GM12878 (cell line): ENCODE results near the gene IDS. TPM values are rescaled to one million over a fixed set of nuclear protein-coding genes. Genes with fewer than 3 reads are reported as not detected.
A peak's percentile ranks its signal among the peaks of the same experiment; 100 is the strongest.

Experiments
- ATAC-seq: fragments of 200-7000 bp; cut with Tn5 transposase; 3 replicates; pipeline ENCODE4 v1.9.1; 2020; ENCODE audit warnings: mild to moderate bottlenecking, moderate library complexity
- BruUV-seq: library from RNA; stranded (reverse); fragments of 400-500 nt; replicated peaks from 2 replicates; lab custom pipeline; 2021; lab: Mats Ljungman, UMichigan
- CTCF ChIA-PET: fragments of 300-600 bp; sonication (Branson Sonifier 250); formaldehyde crosslinking; extraction: SDS; loops from one replicate; lab custom pipeline; 2021; ENCODE audit warnings: inconsistent platforms; lab: Yijun Ruan, JAX
- POLR2A ChIA-PET: fragments of 350-600 bp; formaldehyde crosslinking; extraction: SDS; loops from one replicate; lab custom pipeline; 2021; ENCODE audit warnings: inconsistent platforms; lab: Charles Lee
- RAD21 ChIA-PET: fragments of 300-600 bp; sonication (Branson Sonifier 250); formaldehyde crosslinking; loops from one replicate; lab custom pipeline; 2023; ENCODE audit warnings: antibody characterized with exemption; ENCODE audit not compliant: unreplicated experiment; lab: Charles Lee
- SMC1A ChIA-PET: fragments of 300-600 bp; sonication (Branson Sonifier 250); formaldehyde crosslinking; loops from one replicate; lab custom pipeline; 2023; ENCODE audit not compliant: unreplicated experiment, uncharacterized antibody; lab: Charles Lee
- DNase-seq: peaks from one replicate; pipeline ENCODE4 v3.0.0-alpha.2; 2011; ENCODE audit warnings: low read depth, low spot score
- FAIRE-seq: peaks from 3 replicates; lab custom pipeline; 2011; peaks lifted over from hg19 to GRCh38; lab: Jason Lieb, UNC
- H2AFZ ChIP-seq: 2 replicates; pipeline ENCODE4 v1.6.0; 2011; ENCODE audit warnings: low read depth, low read length, control low read depth; ENCODE audit not compliant: control insufficient read depth
- H3K27ac ChIP-seq: 2 replicates; pipeline ENCODE4 v1.5.1; 2011; ENCODE audit warnings: control low read depth; ENCODE audit not compliant: control insufficient read depth, insufficient read depth
- H3K27me3 ChIP-seq, 2 experiments: replicated peaks in 1 of 2; 2 replicates each; pipeline versions ENCODE4 v1.6.0 to v1.6.1; 2011; ENCODE audit warnings: low read length in 1 of 2; ENCODE audit not compliant: control insufficient read depth in 2 of 2, insufficient read depth in 2 of 2
- H3K36me3 ChIP-seq, 2 experiments: 2 replicates each; pipeline ENCODE4 v1.5.1; 2011; ENCODE audit warnings: low read length in 1 of 2; ENCODE audit not compliant: control insufficient read depth in 2 of 2, insufficient read depth in 2 of 2
- H3K4me1 ChIP-seq: 2 replicates; pipeline ENCODE4 v1.6.1; 2011; ENCODE audit warnings: mild to moderate bottlenecking, low read length, moderate library complexity, mixed read lengths; ENCODE audit not compliant: control insufficient read depth, insufficient read depth
- H3K4me2 ChIP-seq: 2 replicates; pipeline ENCODE4 v1.6.0; 2011; ENCODE audit warnings: control low read depth; ENCODE audit not compliant: control insufficient read depth, insufficient read depth
- H3K4me3 ChIP-seq: fragments of 200-600 bp; sonication (generic); 2 replicates; pipeline ENCODE4 v1.5.1; 2016
- H3K79me2 ChIP-seq: 2 replicates; pipeline ENCODE4 v1.6.0; 2011; ENCODE audit warnings: low read length; ENCODE audit not compliant: control insufficient read depth, insufficient read depth
- H3K9ac ChIP-seq: 2 replicates; pipeline ENCODE4 v1.8.0; 2011; ENCODE audit warnings: low read length, control low read depth, mixed read lengths; ENCODE audit not compliant: control insufficient read depth, insufficient read depth
- H3K9me3 ChIP-seq: replicated peaks from 3 replicates; pipeline ENCODE4 v1.5.1; 2011; ENCODE audit warnings: mild to moderate bottlenecking, low read length; ENCODE audit not compliant: control insufficient read depth, insufficient read depth
- H4K20me1 ChIP-seq: 2 replicates; pipeline ENCODE4 v1.6.0; 2011; ENCODE audit not compliant: control insufficient read depth, insufficient read depth
- CTCF ChIP-seq, 3 experiments: IDR thresholded peaks in 2 of 3; conservative IDR thresholded peaks in 1 of 3; 2 replicates each; pipeline ENCODE4 v1.5.1; 2011; ENCODE audit warnings: low read depth in 3 of 3, low read length in 3 of 3, mild to moderate bottlenecking in 3 of 3, control low read depth in 2 of 3, moderate library complexity in 2 of 3, inconsistent platforms in 1 of 3, mixed read lengths in 1 of 3; ENCODE audit not compliant: control insufficient read depth in 2 of 3, insufficient read depth in 1 of 3; ENCODE audit errors: extremely low read depth in 1 of 3
- IRF5 ChIP-seq: fragments of 450-650 bp; IDR thresholded peaks from 2 replicates; pipeline ENCODE4 v1.6.1; 2017; ENCODE audit warnings: borderline replicate concordance
- RAD21 ChIP-seq: IDR thresholded peaks from 2 replicates; pipeline ENCODE4 v1.6.1; 2011; ENCODE audit warnings: mild to moderate bottlenecking, low read depth, low read length, moderate library complexity; ENCODE audit not compliant: insufficient read depth
- WGBS: methylation state at CpG from one replicate; pipeline ENCODE4 v1.1.6; 2016; ENCODE audit warnings: low lambda C conversion rate; ENCODE audit not compliant: insufficient replicate concordance, insufficient coverage; ENCODE audit errors: missing lambda C conversion rate; 5-methylcytosine and 5-hydroxymethylcytosine counted together
- in situ Hi-C: fragments of 300-500 bp; cut with MboI; formaldehyde crosslinking; loops from 9 replicates; pipeline ENCODE4 v1.14.3; 2018; ENCODE audit warnings: mixed read lengths
- intact Hi-C: fragments of 100-400 bp; cut with micrococcal nuclease; formaldehyde crosslinking; loops from one replicate; pipeline ENCODE4 v1.14.2; 2022; ENCODE audit not compliant: unreplicated experiment
- polyA plus RNA-seq, 11 experiments: library from polyadenylated mRNA; depleted of rRNA in 4 of 11; unstranded in 6 of 11; stranded (reverse) in 5 of 11; fragments of >200 nt; fragmentation: Nextera tagmentation in 4 of 11; fragmentation: Illumina TruSeq in 1 of 11; extraction: Ambion mirVana in 4 of 11; extraction: Trizol in 1 of 11; gene quantifications; 1 replicate in 1 of 11; 2 replicates in 10 of 11; pipeline versions ENCODE4 v1.2.1 to v1.2.3, GENCODE V29; 2011 to 2016; ENCODE audit warnings: inconsistent platforms in 2 of 11, missing spikeins in 2 of 11, low read depth in 1 of 11
- total RNA-seq, 4 experiments: library from RNA; depleted of rRNA in 3 of 4; stranded (reverse); fragments of >200 nt in 3 of 4; fragmentation: Illumina TruSeq in 1 of 4; extraction: Trizol in 1 of 4; gene quantifications; 2 replicates each; pipeline versions ENCODE4 v1.2.1 to v1.2.3, GENCODE V29; 2013 to 2021

The IDS gene
- total and polyA plus RNA-seq, 10 of the 15 experiments (the other 5 are each of a cell fraction or from before 2014, with no cell fraction given), result 6.1 to 79.1 (median 51.7) TPM

GRCh38 chrX:149487292-149487691 lies 17.8 kb downstream of the IDS start:
- no peaks in the 10 kb centered on the region for H4K20me1 ChIP-seq
- BruUV-seq, result no TSS peak
- H2AFZ ChIP-seq, result no peak overlapping the region
- no peaks in the 10 kb centered on the region for H3K9me3 ChIP-seq
- no peak overlapping the region for H3K9ac ChIP-seq
- H3K79me2 ChIP-seq, result no peaks in the 10 kb centered on the region
- no peaks in the 10 kb centered on the region for H3K27me3 ChIP-seq
- RAD21 ChIA-PET, result no interaction called here
- intact Hi-C loops, result no loop called here
- FAIRE-seq, result no peak
- H3K4me1 ChIP-seq, result no peaks in the 10 kb centered on the region
- ATAC-seq, result peak; percentile 79
- POLR2A ChIA-PET, result no interaction called here
- H3K27ac ChIP-seq, result no peak overlapping the region
- in situ Hi-C loops, result no loop called here
- no peak overlapping the region for H3K4me3 ChIP-seq
- no peak for DNase-seq
- TF ChIP-seq RAD21 (peak; percentile 5; the same call in 1 of the 2 replicates), IRF5 (no peak), CTCF (IDR thresholded peaks at IDR 0.05 in 2 of 3, conservative IDR thresholded peaks at IDR 0.05 in 1 of 3; ENCODE audit: control insufficient read depth in 2 of 3, extremely low read depth in 1 of 3, insufficient read depth in 1 of 3, low read depth in 3 of 3, low read length in 3 of 3) (peak; percentile 23 to 29 (median 28); a peak in 3 of 6 replicates)
- WGBS, result 23% methylated on average over 6 of the region's 6 CpGs
- peaks cover 2 to 19% of the 10 kb centered on the region in 2 experiments; a peak in 2 of 4 replicates for H3K36me3 ChIP-seq
- H3K4me2 ChIP-seq, result no peak overlapping the region
- CTCF ChIA-PET, result interaction anchor here (1.2 kb wide), 1 partner anchor 15 kb away, joined by 3 read pairs; no protein-coding TSS in a partner anchor
- SMC1A ChIA-PET, result interaction anchor here (1.3 kb wide), 1 partner anchor 12 kb away, joined by 4 read pairs; no protein-coding TSS in a partner anchor
